Endodermal cell (in vitro differentiated cells): Measurements from ENCODE around the gene PIERCE2. TPM values are rescaled to one million over a fixed set of nuclear protein-coding genes. Genes with fewer than 3 reads are reported as not detected.
"Not testable (repeated sequence)": the region's sequence is repeated elsewhere in the genome, so short reads cannot be mapped to it uniquely, and the experiment has no call there.

Experiments used
- DNase-seq: peaks from one replicate; pipeline ENCODE4 v3.0.0-alpha.2; 2017
- H3K27ac ChIP-seq: 2 replicates; pipeline ENCODE4 v1.5.1; 2013; ENCODE audit warnings: mild to moderate bottlenecking, low read depth, low read length, moderate library complexity
- H3K27me3 ChIP-seq: 2 replicates; pipeline ENCODE4 v1.6.1; 2013; ENCODE audit warnings: mild to moderate bottlenecking, low read length, moderate library complexity; ENCODE audit not compliant: insufficient read depth, control insufficient read depth, poor library complexity, severe bottlenecking
- H3K36me3 ChIP-seq: 2 replicates; pipeline ENCODE4 v1.7.0; 2013; ENCODE audit warnings: mild to moderate bottlenecking, low read length, moderate library complexity; ENCODE audit not compliant: control insufficient read depth, insufficient read depth
- H3K4me1 ChIP-seq: one replicate; pipeline ENCODE4 v1.7.0; 2013; ENCODE audit warnings: low read length; ENCODE audit not compliant: control insufficient read depth, insufficient read depth
- H3K4me3 ChIP-seq: 2 replicates; pipeline ENCODE4 v1.5.1; 2013; ENCODE audit warnings: mild to moderate bottlenecking, low read length, moderate library complexity
- H3K9ac ChIP-seq: 2 replicates; pipeline ENCODE4 v1.6.1; 2013; ENCODE audit warnings: mild to moderate bottlenecking, low read length, moderate library complexity; ENCODE audit not compliant: poor library complexity, severe bottlenecking; ENCODE audit errors: extremely low read depth
- H3K9me3 ChIP-seq: 2 replicates; pipeline ENCODE4 v1.6.1; 2013; ENCODE audit warnings: mild to moderate bottlenecking, low read length, moderate library complexity; ENCODE audit not compliant: control insufficient read depth
- H3K27ac Mint-ChIP-seq: 2 replicates; pipeline ENCODE4 v1.8.0; 2020; ENCODE audit warnings: mixed read lengths
- H3K27me3 Mint-ChIP-seq: 2 replicates; pipeline ENCODE4 v1.8.0; 2021; ENCODE audit warnings: mild to moderate bottlenecking, mixed read lengths; ENCODE audit not compliant: insufficient read depth
- H3K36me3 Mint-ChIP-seq: 2 replicates; pipeline ENCODE4 v1.8.0; 2020; ENCODE audit warnings: low read depth, mixed read lengths
- H3K4me1 Mint-ChIP-seq: 2 replicates; pipeline ENCODE4 v1.8.0; 2020; ENCODE audit warnings: mixed read lengths
- H3K4me3 Mint-ChIP-seq: 2 replicates; pipeline ENCODE4 v1.8.0; 2020; ENCODE audit warnings: mild to moderate bottlenecking, moderate library complexity, mixed read lengths
- H3K9me3 Mint-ChIP-seq: 2 replicates; pipeline ENCODE4 v1.8.0; 2020; ENCODE audit warnings: mild to moderate bottlenecking, mixed read lengths
- WGBS, 2 experiments: methylation state at CpG; one replicate each; pipeline versions ENCODE4 v1.1.5 to v1.1.7; 2013; ENCODE audit warnings: missing lambda C conversion rate in 2 of 2, mixed read lengths in 1 of 2; ENCODE audit not compliant: insufficient coverage in 1 of 2, insufficient read length in 1 of 2; 5-methylcytosine and 5-hydroxymethylcytosine counted together
- total RNA-seq, 2 donors: library from RNA; stranded (reverse); fragmentation: NEBNext Ultra II Directional in 1 of 2; extraction: Animal tissue kit (Norgen Biotek cat#: 25700) in 1 of 2; gene quantifications; 2 replicates in 1 of 2; 3 replicates in 1 of 2; pipeline ENCODE4 v1.2.1, GENCODE V29; 2021
- TF ChIP-seq, protein P1 (sequence below): fragments of 200-600 bp; sonication (generic); conservative IDR thresholded peaks from 2 replicates; pipeline ENCODE4 v1.5.0; 2021; ENCODE audit warnings: antibody characterized with exemption, mild to moderate bottlenecking

The PIERCE2 gene
- total RNA-seq, 2 donors from 2014 or later: 3.2 to 3.6 TPM

DNA sequence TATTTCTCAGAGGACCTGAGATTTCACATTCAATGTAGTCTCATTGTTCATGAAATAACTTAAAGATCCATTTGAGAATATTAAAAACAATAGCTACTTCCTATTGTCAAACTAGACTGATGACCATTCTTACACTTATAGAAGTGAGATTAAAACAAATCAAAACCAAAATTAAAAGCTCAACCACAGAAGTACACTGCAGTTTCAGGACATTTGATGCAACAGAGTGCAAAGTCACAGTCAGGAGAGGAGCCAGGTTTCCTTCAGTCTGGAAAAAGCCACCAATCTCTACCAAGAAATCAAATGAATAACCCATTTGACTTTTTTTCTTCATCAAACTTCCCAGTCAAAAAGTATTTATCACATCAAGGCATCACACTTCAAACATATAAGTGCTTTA, 5.6 kb upstream of the PIERCE2 start:
- H3K27me3 ChIP-seq: no peaks in the 10 kb centered on the region
- no peak overlapping the region for H3K9ac ChIP-seq
- Mint-ChIP-seq H3K36me3 (peaks cover 18% of the 10 kb centered on the region), H3K9me3 (peaks cover 16% of the 10 kb centered on the region), H3K4me1 (peaks cover 23% of the 10 kb centered on the region), H3K27me3 (no peaks in the 10 kb centered on the region), H3K4me3 (no peak overlapping the region), H3K27ac (peak overlapping the region; percentile 5)
- no peaks in the 10 kb centered on the region for H3K36me3 ChIP-seq
- peaks cover 1% of the 10 kb centered on the region for H3K9me3 ChIP-seq
- no peak for DNase-seq
- no peak overlapping the region for H3K4me3 ChIP-seq
- TF ChIP-seq, protein P1, sequence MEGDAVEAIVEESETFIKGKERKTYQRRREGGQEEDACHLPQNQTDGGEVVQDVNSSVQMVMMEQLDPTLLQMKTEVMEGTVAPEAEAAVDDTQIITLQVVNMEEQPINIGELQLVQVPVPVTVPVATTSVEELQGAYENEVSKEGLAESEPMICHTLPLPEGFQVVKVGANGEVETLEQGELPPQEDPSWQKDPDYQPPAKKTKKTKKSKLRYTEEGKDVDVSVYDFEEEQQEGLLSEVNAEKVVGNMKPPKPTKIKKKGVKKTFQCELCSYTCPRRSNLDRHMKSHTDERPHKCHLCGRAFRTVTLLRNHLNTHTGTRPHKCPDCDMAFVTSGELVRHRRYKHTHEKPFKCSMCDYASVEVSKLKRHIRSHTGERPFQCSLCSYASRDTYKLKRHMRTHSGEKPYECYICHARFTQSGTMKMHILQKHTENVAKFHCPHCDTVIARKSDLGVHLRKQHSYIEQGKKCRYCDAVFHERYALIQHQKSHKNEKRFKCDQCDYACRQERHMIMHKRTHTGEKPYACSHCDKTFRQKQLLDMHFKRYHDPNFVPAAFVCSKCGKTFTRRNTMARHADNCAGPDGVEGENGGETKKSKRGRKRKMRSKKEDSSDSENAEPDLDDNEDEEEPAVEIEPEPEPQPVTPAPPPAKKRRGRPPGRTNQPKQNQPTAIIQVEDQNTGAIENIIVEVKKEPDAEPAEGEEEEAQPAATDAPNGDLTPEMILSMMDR: no peak
- no peak overlapping the region for H3K27ac ChIP-seq
- H3K4me1 ChIP-seq: no peaks in the 10 kb centered on the region

DNA sequence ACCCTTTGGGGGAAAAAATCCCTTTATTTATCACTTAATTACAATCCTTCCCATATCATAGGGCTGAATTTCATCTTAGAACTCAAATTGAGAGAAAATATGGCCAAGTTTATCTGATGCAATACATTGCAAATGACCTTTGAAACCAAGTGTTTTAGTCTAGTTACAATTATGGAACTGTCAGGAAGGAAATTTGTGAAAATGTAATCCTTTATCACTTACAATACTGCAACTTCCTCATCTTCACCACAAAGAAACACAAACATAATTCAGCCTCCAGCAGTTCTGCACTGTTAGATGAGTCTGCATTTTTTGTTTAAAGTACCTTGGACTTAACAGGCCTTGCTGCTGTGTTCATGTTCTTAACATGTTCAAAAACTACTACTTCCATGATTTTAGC, 4.8 kb upstream of the PIERCE2 start:
- no peak overlapping the region for H3K27ac Mint-ChIP-seq
- H3K36me3 Mint-ChIP-seq: peaks cover 10% of the 10 kb centered on the region
- Histone ChIP-seq H3K9me3 (no peaks in the 10 kb centered on the region), H3K27me3 (no peaks in the 10 kb centered on the region), H3K36me3 (no peaks in the 10 kb centered on the region), H3K4me1 (no peaks in the 10 kb centered on the region), H3K27ac (no peak overlapping the region), H3K4me3 (no peak overlapping the region), H3K9ac (no peak overlapping the region)
- no peak overlapping the region for H3K4me3 Mint-ChIP-seq
- peaks cover 8% of the 10 kb centered on the region for H3K9me3 Mint-ChIP-seq
- peaks cover 23% of the 10 kb centered on the region for H3K4me1 Mint-ChIP-seq
- TF ChIP-seq, protein P1: no peak
- H3K27me3 Mint-ChIP-seq: no peaks in the 10 kb centered on the region
- DNase-seq: no peak

DNA sequence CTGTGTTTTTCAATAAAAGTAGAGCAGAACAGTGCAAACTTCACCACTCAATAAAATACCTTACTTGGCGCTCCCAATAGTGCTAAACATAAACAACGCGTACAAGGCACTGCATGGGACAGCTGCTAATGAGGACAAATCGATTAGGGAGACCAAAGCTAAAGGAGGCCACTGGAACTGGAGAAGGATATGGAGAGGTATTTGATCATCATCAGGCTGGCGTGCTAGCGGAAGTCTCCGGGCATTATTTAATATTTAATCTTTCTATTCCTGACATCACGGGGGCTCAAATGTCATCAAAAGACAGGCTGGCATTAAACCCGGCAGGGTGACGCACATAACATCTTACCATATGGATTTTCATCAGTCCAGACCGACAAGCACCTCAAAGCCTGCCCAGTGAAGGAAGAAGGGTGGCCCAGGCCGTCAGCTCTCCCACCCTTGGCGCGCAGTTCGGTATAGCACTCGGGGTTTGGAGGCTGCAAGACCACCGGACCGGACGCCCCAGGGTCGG, 740 bp upstream of the PIERCE2 start:
- Mint-ChIP-seq H3K27me3 (no peaks in the 10 kb centered on the region), H3K4me3 (peak overlapping the region; percentile 86), H3K9me3 (no peaks in the 10 kb centered on the region), H3K27ac (peak overlapping the region; percentile 91), H3K4me1 (peaks cover 18% of the 10 kb centered on the region), H3K36me3 (no peaks in the 10 kb centered on the region)
- H3K27me3 ChIP-seq: no peaks in the 10 kb centered on the region
- H3K9me3 ChIP-seq: no peaks in the 10 kb centered on the region
- 14 to 20% methylated on average over 12 to 20 of the region's 20 CpGs for WGBS, 2 experiments
- peak overlapping the region; percentile 95 for H3K4me3 ChIP-seq
- H3K27ac ChIP-seq: peak overlapping the region; percentile 91
- no peak for DNase-seq
- no peaks in the 10 kb centered on the region for H3K36me3 ChIP-seq
- H3K4me1 ChIP-seq: no peaks in the 10 kb centered on the region
- TF ChIP-seq, protein P1: no peak
- peak overlapping the region; percentile 64 for H3K9ac ChIP-seq

DNA sequence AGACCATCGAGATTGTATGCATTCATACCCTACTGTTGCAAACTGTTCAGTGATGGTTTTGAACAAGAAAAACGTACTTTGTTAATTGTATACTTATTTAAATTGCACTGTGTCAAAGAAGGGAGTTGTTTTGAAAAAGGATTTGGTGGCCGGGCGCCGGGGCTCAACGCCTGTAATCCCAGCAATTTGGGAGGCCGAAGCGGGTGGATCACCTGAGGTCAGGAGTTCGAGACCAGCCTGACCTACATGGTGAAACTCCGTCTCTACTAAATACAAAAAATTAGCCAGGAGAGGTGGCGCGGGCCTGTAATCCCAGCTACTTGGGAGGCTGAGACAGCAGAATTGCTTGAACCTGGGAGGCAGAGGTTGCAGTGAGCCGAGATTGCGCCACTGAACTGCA, 681 bp downstream of the PIERCE2 start:
- H3K4me3 ChIP-seq: peak overlapping the region; percentile 95
- H3K27ac ChIP-seq: peak overlapping the region; percentile 80
- not testable (repeated sequence) for H3K36me3 ChIP-seq, H3K9me3 ChIP-seq, H3K27me3 Mint-ChIP-seq, H3K9me3 Mint-ChIP-seq, H3K4me1 ChIP-seq, H3K27me3 ChIP-seq, H3K36me3 Mint-ChIP-seq, H3K4me1 Mint-ChIP-seq
- Mint-ChIP-seq H3K27ac (peak overlapping the region; percentile 98), H3K4me3 (peak overlapping the region; percentile 86)
- H3K9ac ChIP-seq: peak overlapping the region; percentile 85
- DNase-seq: peak; percentile 47
- WGBS, 2 experiments: 81 to 86% methylated on average over 13 to 14 of the region's 14 CpGs

DNA sequence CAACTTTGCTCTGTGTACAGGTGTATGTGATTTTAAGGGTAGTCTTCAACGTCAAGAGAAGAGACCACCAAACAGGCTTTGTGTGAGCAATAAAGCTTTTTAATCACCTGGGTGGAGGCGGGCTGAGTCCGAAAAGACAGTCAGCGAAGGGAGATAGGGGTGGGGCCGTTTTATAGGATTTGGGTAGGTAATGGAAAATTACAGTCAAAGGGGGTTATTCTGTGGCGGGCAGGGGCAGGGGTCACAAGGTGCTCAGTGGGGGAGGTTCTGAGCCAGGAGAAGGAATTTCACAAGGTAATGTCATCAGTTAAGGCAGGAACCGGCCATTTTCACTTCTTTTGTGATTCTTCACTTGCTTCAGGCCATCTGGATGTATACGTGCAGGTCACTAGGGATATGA, 9.4 kb downstream of the PIERCE2 start:
- not testable (repeated sequence) for H3K27me3 ChIP-seq, H3K36me3 Mint-ChIP-seq, H3K9me3 ChIP-seq, H3K4me3 ChIP-seq, H3K4me1 ChIP-seq, H3K36me3 ChIP-seq, H3K9ac ChIP-seq, H3K27me3 Mint-ChIP-seq, H3K27ac ChIP-seq, H3K9me3 Mint-ChIP-seq
- DNase-seq: peak; percentile 74
- Mint-ChIP-seq H3K4me3 (peak overlapping the region; percentile 9), H3K4me1 (peaks cover 14% of the 10 kb centered on the region), H3K27ac (peak overlapping the region; percentile 85)
- 66 to 83% methylated on average over 4 to 8 of the region's 8 CpGs for WGBS, 2 experiments
